NCI-H2029 (cell line): ENCODE data around the gene CMIP.
"Not testable (repeated sequence)": the region's sequence is repeated elsewhere in the genome, so short reads cannot be mapped to it uniquely, and the experiment has no call there.

ENCODE experiments used
- DNase-seq: peaks from one replicate; lab custom pipeline; 2025; lab: John Stamatoyannopoulos, UW

The CMIP gene

GRCh38 chr16:81687131-81687456 lies 242.5 kb downstream of the CMIP start:
- DNase-seq: no peak

DNA sequence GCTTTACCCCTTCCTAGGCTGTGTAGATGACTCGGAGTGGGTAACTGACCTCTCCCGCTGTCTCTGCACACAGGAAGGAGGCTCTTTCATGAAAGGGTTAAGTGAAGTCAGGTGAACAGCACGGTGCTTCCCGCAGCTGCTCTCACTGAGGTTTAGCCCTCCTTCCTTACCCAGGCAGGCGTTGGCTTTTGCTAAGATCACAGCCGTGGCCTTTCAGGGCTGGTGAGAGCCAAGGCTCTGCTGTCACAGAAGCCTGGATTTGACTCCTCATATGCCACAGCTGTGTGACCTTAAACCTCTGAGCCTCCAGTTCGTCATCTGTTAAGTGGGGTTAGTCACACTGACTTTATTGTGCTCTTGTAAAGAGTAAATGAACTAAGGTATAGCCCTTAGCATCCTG lies 243.6 kb downstream of the CMIP start:
- no peak for DNase-seq

DNA sequence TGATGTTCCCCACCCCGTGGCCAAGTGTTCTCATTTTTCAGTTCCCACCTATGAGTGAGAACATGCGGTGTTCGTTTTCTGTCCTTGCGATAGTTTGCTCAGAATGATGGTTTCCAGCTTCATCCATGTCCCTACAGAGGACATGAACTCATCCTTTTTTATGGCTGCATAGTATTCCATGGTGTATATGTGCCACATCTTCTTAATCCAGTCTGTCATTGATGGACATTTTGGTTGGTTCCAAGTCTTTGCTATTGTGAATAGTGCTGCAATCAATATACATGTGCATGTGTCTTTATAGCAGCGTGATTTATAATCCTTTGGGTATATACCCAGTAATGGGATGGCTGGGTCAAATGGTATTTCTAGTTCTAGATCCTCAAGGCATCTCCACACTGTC lies 244.2 kb downstream of the CMIP start:
- not testable (repeated sequence) for DNase-seq

DNA sequence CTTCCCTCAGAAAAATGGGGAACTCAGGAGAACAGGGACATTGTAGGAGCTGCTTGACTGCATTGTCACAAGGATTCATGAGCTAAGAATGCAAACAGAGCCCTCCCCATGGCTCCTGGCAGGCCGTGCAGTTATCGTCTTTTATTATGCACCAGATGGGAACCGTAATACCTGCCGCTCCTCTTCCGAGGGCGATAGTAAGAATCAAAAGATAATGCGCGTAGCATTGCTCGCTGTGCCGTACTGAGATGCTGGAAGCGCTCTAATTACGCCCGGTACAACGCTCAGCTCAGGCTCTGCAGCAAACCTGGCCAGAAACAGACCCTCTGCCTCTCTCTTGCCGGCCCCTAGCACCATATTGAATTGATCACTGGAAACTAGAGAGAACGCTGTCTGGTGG lies 247.4 kb downstream of the CMIP start:
- no peak for DNase-seq

DNA sequence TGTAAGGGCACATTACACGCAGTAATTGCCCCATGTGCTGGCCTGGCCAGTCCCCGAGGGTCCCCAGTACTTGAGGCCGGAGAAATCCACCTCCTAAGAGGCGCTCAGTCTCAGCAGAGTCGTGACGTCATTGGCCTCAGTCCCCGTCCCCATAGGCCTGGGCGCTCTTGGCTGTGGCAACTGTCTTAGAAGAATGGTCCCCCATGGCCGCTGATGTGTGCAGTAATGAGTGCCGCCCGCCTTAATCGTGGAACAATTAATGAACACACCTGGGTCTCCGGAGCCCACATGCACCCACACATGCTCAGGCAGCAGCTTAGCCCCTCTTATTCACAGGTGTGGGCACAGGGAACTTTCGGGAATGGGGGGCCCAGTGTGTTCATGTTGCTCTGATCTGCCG lies 248.0 kb downstream of the CMIP start:
- no peak for DNase-seq

- no peak for DNase-seq
Measured at GRCh38 chr16:81693041-81693743, 248.6 kb downstream of the CMIP start.

DNA sequence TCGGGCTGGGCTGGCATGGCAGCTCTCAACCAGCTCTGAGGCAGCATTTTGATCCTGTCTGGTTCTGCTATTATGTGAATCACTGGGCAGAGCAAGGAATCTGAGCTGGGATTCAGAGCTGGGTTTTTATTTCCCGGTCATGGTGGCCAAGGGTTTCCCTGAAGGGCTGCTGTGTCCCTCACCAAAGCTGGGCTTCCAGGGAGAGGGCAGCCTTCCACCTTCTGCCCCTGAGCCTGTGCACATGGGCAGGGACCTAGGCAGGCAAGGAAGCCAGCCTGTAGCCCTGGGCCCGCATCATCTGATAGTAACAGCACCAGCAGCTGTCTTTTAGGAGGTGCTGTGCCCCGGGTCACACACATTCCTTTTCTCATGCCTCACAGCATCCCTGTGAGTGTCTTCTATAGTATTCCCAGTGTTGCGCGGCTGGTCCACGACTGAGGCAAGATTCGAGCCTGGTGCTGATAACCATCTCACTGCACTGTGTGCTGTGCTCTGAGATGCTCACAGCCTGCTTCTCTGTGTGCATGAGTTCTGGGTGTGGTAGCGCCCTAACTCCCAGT lies 249.2 kb downstream of the CMIP start:
- no peak for DNase-seq

GRCh38 chr16:81694494-81695280 lies 250.1 kb downstream of the CMIP start:
- DNase-seq: no peak

- no peak for DNase-seq
Measured at GRCh38 chr16:81695321-81696165, 250.9 kb downstream of the CMIP start.

- no peak for DNase-seq
Measured at GRCh38 chr16:81696166-81696960, 251.8 kb downstream of the CMIP start.

- no peak for DNase-seq
Measured at GRCh38 chr16:81696961-81697615, 252.5 kb downstream of the CMIP start.

GRCh38 chr16:81697616-81698309 lies 253.2 kb downstream of the CMIP start:
- DNase-seq: no peak

GRCh38 chr16:81698310-81698641 lies 253.7 kb downstream of the CMIP start:
- DNase-seq: no peak

- no peak for DNase-seq
Measured at GRCh38 chr16:81699596-81699995, 255.0 kb downstream of the CMIP start.

- DNase-seq: no peak
Measured at GRCh38 chr16:81700071-81700779, 255.6 kb downstream of the CMIP start.

GRCh38 chr16:81700780-81701165 lies 256.2 kb downstream of the CMIP start:
- no peak for DNase-seq

- DNase-seq: no peak
Measured at GRCh38 chr16:81701296-81701970, 256.8 kb downstream of the CMIP start.

GRCh38 chr16:81702506-81702905 lies 257.9 kb downstream of the CMIP start:
- no peak for DNase-seq
